OCI-LY1 (cell line): Measurements from ENCODE around the gene SRI.
"Not testable (repeated sequence)": the region's sequence is repeated elsewhere in the genome, so short reads cannot be mapped to it uniquely, and the experiment has no call there.

Experiments
- H2AFZ ChIP-seq: fragments of 200-600 bp; sonication (generic), shearing (Covaris generic); 2 replicates; pipeline ENCODE4 v1.6.0; 2014; ENCODE audit warnings: antibody characterized with exemption, mild to moderate bottlenecking, low read length
- H3F3A ChIP-seq: fragments of 200-600 bp; sonication (generic), shearing (Covaris generic); 2 replicates; pipeline ENCODE4 v1.6.0; 2014; ENCODE audit warnings: mild to moderate bottlenecking, antibody characterized with exemption, low read length, moderate library complexity; ENCODE audit not compliant: insufficient read depth
- H3K27ac ChIP-seq: fragments of 200-600 bp; sonication (generic); 2 replicates; pipeline ENCODE4 v1.5.1; 2014; ENCODE audit warnings: low read length, mixed run types, mild to moderate bottlenecking, low read depth; ENCODE audit not compliant: poor library complexity, severe bottlenecking
- H3K27me3 ChIP-seq: fragments of 200-600 bp; sonication (generic); 2 replicates; pipeline ENCODE4 v1.6.0; 2014; ENCODE audit warnings: antibody characterized with exemption, mild to moderate bottlenecking, low read length, moderate library complexity; ENCODE audit not compliant: insufficient read depth
- H3K36me3 ChIP-seq: fragments of 200-600 bp; sonication (generic); 2 replicates; pipeline ENCODE4 v1.6.1; 2014; ENCODE audit warnings: mild to moderate bottlenecking, antibody characterized with exemption, low read length, moderate library complexity, mixed read lengths; ENCODE audit not compliant: insufficient read depth
- H3K4me1 ChIP-seq: fragments of 200-600 bp; sonication (generic); 2 replicates; pipeline ENCODE4 v1.5.1; 2014; ENCODE audit warnings: mild to moderate bottlenecking, low read length, moderate library complexity; ENCODE audit not compliant: insufficient read depth, severe bottlenecking
- H3K4me2 ChIP-seq: fragments of 200-600 bp; sonication (generic), shearing (Covaris generic); 2 replicates; pipeline ENCODE4 v1.6.1; 2014; ENCODE audit warnings: low read length
- H3K4me3 ChIP-seq: fragments of 200-600 bp; sonication (generic); 2 replicates; pipeline ENCODE4 v1.5.1; 2014; ENCODE audit warnings: low read length, low read depth, mild to moderate bottlenecking, mixed read lengths; ENCODE audit not compliant: poor library complexity, severe bottlenecking
- H3K79me2 ChIP-seq: fragments of 200-600 bp; shearing (Covaris generic); 2 replicates; pipeline ENCODE4 v1.6.1; 2016; ENCODE audit warnings: mixed run types, low read length, mixed read lengths; ENCODE audit not compliant: insufficient read depth
- H3K9ac ChIP-seq: fragments of 200-600 bp; sonication (generic), shearing (Covaris generic); 2 replicates; pipeline ENCODE4 v1.6.1; 2014; ENCODE audit warnings: mild to moderate bottlenecking, low read length, mixed read lengths
- H3K9me2 ChIP-seq: fragments of 200-600 bp; sonication (generic), shearing (Covaris generic); 2 replicates; pipeline ENCODE4 v1.6.1; 2014; ENCODE audit warnings: low read depth, mild to moderate bottlenecking, low read length, mixed read lengths
- H3K9me3 ChIP-seq: fragments of 200-600 bp; shearing (Covaris generic); 2 replicates; pipeline ENCODE4 v1.6.1; 2014; ENCODE audit warnings: low read length, mixed read lengths
- H4K20me1 ChIP-seq: fragments of 200-600 bp; sonication (generic), shearing (Covaris generic); 2 replicates; pipeline ENCODE4 v1.6.0; 2016; ENCODE audit warnings: mild to moderate bottlenecking, low read length; ENCODE audit not compliant: insufficient read depth
- EZH2 ChIP-seq: fragments of 200-600 bp; sonication (generic), shearing (Covaris generic); IDR thresholded peaks from 2 replicates; pipeline ENCODE4 v1.8.0; 2017; ENCODE audit warnings: borderline replicate concordance, mixed run types, mild to moderate bottlenecking, antibody characterized with exemption, low read length, moderate library complexity, mixed read lengths
- TF ChIP-seq, protein P1 (sequence below): fragments of 200-600 bp; sonication (generic), shearing (Covaris generic); IDR thresholded peaks from 2 replicates; pipeline ENCODE4 v1.5.1; 2017; ENCODE audit warnings: mild to moderate bottlenecking, antibody characterized with exemption, low read length, moderate library complexity, mixed read lengths

Gene SRI

DNA sequence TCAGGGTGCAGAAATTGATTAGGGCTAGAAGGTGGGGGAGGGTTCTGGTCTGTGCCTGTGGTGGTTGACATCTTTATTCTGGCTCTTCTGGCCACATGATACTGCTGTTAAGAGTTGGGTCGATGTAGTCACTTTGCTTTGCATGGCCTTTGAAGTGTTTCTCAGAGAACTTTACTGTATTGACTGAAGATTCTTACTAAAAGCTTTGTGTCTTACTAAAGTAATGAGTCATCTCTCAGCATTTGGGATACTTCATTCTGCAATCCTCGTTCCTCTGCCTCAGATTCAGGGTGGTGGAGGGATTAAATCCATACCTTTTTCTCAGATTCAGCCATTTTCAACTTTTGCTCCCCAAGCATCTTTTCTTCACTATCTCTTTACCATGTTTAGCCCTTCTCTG lies 48.2 kb upstream of the SRI start:
- Histone ChIP-seq H4K20me1 (no peaks in the 10 kb centered on the region), H2AFZ (no peak overlapping the region), H3K9ac (no peak overlapping the region), H3K4me1 (no peaks in the 10 kb centered on the region), H3K9me2 (no peaks in the 10 kb centered on the region), H3K27me3 (no peaks in the 10 kb centered on the region), H3K4me3 (no peak overlapping the region), H3K9me3 (no peaks in the 10 kb centered on the region), H3K4me2 (no peak overlapping the region), H3K27ac (no peak overlapping the region), H3K36me3 (no peaks in the 10 kb centered on the region), H3K79me2 (no peaks in the 10 kb centered on the region), H3F3A (no peaks in the 10 kb centered on the region)
- TF ChIP-seq EZH2 = no peak
- TF ChIP-seq, protein P1, sequence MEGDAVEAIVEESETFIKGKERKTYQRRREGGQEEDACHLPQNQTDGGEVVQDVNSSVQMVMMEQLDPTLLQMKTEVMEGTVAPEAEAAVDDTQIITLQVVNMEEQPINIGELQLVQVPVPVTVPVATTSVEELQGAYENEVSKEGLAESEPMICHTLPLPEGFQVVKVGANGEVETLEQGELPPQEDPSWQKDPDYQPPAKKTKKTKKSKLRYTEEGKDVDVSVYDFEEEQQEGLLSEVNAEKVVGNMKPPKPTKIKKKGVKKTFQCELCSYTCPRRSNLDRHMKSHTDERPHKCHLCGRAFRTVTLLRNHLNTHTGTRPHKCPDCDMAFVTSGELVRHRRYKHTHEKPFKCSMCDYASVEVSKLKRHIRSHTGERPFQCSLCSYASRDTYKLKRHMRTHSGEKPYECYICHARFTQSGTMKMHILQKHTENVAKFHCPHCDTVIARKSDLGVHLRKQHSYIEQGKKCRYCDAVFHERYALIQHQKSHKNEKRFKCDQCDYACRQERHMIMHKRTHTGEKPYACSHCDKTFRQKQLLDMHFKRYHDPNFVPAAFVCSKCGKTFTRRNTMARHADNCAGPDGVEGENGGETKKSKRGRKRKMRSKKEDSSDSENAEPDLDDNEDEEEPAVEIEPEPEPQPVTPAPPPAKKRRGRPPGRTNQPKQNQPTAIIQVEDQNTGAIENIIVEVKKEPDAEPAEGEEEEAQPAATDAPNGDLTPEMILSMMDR = no peak

DNA sequence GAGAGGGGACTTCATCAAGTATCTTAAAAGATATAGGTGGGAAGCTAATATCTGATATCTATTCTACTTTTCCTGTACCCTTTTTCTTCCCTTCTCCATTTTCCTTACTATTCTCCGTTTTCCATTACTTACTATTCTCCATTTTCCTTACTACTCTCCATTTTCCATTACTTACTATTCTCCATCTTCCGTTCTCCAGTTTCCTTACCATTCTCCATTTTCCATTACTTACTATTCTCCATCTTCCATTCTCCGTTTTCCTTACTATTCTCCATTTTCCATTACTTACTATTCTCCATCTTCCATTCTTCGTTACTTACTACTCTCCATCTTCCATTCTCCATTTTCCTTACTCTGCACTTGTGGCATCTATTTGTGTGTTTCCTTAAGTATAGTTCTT lies 47.6 kb upstream of the SRI start:
- Histone ChIP-seq H3K36me3 (no peaks in the 10 kb centered on the region), H4K20me1 (no peaks in the 10 kb centered on the region), H3K27ac (no peak overlapping the region), H3K4me1 (no peaks in the 10 kb centered on the region), H3K4me2 (no peak overlapping the region), H2AFZ (no peak overlapping the region), H3K9me3 (no peaks in the 10 kb centered on the region), H3K9ac (no peak overlapping the region), H3K27me3 (no peaks in the 10 kb centered on the region), H3K4me3 (no peak overlapping the region), H3K9me2 (no peaks in the 10 kb centered on the region), H3F3A (no peaks in the 10 kb centered on the region), H3K79me2 (no peaks in the 10 kb centered on the region)
- TF ChIP-seq, protein P1 = no peak
- no peak for TF ChIP-seq EZH2

DNA sequence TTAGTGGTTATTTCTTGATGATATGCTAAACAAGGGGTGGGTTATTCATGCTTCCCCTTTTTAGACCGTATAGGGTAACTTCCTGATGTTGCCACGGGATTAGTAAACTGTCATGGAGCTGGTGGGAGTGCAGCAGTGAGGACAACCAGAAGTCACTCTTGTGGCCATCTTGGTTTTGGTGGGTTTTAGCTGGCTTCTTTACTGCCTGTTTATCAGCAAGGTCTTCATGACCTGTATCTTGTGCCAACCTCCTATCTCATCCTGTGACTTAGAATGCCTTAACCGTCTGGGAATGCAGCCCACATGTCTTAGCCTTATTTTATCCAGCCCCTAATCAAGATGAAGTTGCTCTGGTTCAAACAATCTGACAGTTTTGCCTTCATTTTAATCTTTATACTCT lies 45.1 kb upstream of the SRI start:
- not testable (repeated sequence) for H3K9me2 ChIP-seq, H3K4me2 ChIP-seq, H3K36me3 ChIP-seq, H3K79me2 ChIP-seq, H3K9me3 ChIP-seq, H4K20me1 ChIP-seq, H3K27me3 ChIP-seq, H3K4me1 ChIP-seq, H3K4me3 ChIP-seq, H3K9ac ChIP-seq, H3F3A ChIP-seq, H2AFZ ChIP-seq, H3K27ac ChIP-seq

DNA sequence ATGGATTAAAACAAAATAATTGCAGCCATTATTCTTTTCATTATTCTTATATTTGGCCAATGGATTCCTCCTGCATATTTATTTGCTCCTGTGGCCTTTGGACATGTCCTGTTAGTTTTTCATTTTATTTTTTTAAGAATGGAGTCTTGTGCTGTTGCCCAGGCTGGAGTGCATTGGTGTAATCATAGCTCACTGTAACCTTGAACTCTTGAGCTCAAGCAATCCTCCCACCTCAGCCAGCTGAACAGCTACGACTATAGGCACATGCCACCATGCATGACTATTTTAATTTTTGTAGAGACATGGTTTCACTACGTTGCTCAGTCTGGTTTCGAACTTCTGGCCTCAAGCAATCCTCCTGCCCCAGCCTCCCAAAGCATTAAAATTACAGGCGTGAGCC lies 42.7 kb upstream of the SRI start:
- Histone ChIP-seq H3K27me3 (no peaks in the 10 kb centered on the region), H2AFZ (no peak overlapping the region), H3K9me2 (no peaks in the 10 kb centered on the region), H3K27ac (no peak overlapping the region), H3F3A (no peaks in the 10 kb centered on the region), H3K79me2 (no peaks in the 10 kb centered on the region), H3K4me2 (no peak overlapping the region), H4K20me1 (no peaks in the 10 kb centered on the region), H3K9ac (no peak overlapping the region), H3K9me3 (no peaks in the 10 kb centered on the region), H3K36me3 (no peaks in the 10 kb centered on the region), H3K4me3 (no peak overlapping the region), H3K4me1 (no peaks in the 10 kb centered on the region)
- TF ChIP-seq, protein P1 = no peak
- no peak for TF ChIP-seq EZH2
